Ramos (cell line): ENCODE data around the gene SLC4A4.

Source experiments
- in situ Hi-C: fragments of 300-500 bp; cut with MboI; formaldehyde crosslinking; loops from one replicate; pipeline ENCODE4 v1.14.3; 2022; ENCODE audit warnings: low sequenced_read_pairs; ENCODE audit not compliant: unreplicated experiment

SLC4A4 gene

DNA sequence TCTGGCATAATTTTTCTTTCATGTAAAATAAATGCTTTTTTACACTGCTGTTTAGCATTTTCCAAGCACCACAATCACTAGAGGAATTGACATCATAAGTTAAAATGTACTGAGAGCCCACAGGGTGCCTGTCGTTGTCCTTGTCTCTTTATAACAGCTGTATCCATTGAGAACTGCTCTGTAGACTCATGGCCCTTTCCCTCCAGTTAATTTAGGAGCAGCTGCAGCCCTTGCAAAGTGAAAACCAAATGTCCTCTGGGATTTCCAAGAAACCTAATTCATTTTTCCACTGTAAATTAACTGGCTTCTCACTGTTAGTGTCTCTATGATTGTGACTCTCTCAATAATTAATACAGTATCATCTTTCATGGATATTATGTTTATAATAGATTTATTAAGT, 185.9 kb downstream of the SLC4A4 start:
- in situ Hi-C loops: no loop called here

DNA sequence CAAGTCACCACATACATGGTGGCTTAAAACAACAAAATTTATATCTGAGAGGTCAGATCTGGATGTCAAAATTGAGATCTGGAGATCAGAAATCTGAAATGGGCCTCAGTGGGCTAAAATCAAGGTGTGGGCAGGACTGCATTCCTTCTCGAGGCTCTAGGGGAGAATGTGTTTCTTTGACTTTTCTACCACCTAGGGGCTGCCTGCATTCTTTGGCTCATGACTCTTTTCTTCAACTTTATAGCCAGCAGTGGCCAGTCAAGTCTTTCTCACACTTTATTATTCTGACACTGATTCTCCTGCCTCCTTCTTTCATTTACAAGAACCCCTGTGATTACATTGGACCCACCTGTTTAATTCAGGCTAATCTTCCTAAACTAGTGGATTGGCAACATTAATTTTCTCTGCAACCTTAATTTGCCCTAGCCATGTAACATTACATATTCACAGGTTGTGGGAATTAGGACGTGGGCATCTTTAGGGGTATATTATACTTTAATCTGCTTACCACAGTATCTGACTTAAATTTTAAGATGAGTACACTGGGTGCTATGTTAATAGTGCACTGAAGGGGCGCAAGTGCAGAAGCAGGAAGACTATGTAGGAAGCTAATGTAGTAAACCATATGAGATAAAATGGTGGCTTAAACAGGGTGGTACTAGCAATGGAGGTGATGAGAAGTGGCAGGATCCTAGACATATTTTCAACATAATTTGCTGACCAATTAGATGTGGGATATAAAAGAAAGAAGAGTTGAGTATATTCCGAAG, 188.0 kb downstream of the SLC4A4 start:
- in situ Hi-C loops: no loop called here

DNA sequence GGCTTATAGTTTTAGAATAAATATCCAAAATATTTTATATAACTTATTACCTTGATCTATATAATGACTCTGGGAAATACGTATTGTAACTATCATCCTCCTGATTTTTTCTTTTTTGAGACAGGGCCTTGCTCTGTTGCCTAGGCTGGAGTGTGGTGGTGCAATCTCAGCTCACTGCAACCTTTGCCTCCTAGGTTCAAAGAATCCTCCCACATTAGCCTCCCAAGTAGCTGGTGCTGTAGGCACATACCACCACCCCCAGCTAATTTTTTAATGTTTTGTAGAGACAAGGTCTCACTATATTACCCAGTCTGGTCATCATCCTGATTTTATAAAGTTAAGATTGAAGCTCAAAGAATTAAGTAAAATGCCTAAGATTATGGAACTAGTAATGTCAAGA, 193.6 kb downstream of the SLC4A4 start:
- in situ Hi-C loops: no loop called here

DNA sequence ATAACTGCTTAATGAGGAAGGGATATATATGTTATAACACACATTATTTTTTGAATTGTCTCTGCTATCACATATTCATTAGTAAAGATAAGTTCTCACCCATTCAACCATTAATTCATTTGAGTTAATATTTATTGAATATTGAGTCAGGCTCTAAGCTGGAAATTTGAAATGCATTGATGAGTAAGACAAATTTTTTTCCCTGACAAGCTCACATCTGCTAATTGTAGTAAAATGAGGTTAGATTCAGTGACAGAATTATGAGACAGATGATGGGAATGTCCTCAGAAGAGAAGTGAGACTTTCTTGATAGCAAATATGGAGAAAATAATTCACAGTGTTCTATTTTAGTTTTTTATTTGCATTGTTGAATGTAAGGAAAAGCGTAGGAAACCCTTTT, 194.3 kb downstream of the SLC4A4 start:
- in situ Hi-C loops: no loop called here

DNA sequence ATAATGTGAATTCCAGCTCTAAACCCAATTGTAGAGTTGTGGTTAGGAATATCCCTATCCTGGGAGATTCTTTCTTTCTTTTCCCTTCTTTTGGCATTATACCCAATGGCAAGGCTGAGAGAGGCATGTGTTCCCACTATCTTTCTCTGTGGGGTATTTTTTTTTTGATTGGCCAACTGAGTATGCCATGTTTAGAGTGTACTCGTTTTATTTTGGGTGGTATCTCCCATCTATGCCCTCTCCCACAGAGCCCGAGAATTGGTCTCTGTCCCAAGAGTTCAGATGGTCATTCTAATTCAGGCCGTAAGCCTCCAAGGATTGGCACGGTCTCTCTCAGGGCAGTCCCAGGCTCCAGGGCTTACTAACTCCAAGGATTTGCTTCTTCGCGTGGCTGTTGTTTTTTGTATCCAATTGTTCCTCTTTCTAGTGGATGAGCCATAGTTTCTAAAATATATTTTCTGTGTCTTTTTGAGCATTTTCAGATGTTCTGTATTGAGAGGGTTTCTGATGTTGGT, 198.8 kb downstream of the SLC4A4 start:
- in situ Hi-C loops: no loop called here

DNA sequence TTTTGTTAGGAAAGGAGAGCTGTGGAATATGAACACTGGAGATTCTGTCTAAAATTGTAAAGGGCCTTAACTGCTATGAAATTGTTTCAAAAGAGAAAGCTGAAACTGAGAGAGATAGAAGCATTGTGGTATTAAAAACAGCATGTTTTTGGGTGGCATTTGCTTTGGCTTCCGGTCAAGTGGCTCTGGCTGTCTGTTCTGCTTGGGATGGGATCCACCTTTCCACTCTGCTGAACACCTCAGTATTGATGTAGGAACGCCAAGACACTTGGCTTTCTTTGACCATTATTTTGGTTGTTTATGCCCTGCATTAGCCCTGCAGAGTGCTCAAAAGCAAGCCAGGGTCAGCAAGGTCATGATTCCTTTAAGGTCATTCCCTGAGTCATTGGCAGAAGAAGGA, 199.7 kb downstream of the SLC4A4 start:
- in situ Hi-C loops: no loop called here

DNA sequence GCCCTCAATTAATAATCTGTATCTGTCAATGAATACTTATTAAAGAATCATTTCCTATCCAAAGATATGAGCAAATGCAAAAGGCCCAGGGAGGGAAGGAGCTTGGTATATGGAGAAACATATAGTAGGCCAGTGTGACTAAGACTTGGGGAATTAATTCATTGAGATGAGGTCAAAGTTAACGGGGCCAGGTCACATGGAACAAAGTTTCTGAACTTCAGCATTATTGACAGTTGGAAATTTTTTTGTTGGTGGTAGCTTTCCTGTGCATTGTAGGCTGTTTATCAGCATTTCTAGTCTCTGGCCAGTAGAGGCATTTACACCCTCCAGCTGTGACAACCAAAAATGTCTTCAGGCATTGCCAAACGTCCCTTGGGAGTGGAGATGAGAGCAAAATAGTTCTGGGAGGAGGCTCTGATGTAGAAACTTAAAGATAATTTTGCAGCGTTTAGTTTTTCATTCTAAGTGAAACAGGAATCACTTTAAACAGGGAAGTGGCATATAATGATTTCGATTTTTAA, 202.0 kb downstream of the SLC4A4 start:
- in situ Hi-C loops: no loop called here

DNA sequence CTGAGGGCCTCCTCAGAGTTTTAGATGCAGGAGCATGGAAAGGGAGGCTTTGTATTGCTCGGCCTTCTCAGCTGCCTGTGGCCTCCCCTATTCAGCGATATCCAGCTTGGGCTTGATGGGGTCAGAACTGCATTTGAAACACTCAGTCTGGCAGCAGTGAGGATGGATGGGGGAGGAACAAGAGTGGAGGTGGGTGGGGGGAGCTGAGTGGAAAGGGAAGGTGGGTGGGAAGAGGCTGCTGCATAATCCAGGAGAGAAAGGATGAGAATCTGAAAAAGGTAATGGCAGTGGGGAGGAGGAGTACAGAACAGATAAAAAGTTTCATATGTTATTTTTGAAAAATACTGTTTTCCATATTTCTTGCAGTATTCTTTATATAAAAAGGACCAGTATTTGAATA, 202.7 kb downstream of the SLC4A4 start:
- in situ Hi-C loops: no loop called here

DNA sequence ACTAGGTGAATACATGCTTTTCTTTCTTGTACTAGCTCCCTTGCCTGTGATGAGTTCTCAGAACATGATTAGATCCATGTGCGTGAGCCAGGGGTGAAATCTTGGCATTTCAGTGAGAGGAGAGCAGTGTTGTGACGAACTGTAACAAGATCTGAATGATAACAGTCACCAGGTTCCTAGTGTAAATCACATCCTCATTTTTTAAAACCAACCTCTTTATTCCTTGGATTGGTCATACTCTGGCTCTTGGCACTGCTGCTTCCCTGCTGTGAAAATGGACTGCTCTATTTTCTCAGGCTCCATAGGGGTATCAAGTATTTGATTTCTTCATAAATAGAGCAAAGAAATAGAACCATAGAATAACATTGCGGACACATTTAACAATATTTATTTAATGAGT, 206.3 kb downstream of the SLC4A4 start:
- in situ Hi-C loops: no loop called here

DNA sequence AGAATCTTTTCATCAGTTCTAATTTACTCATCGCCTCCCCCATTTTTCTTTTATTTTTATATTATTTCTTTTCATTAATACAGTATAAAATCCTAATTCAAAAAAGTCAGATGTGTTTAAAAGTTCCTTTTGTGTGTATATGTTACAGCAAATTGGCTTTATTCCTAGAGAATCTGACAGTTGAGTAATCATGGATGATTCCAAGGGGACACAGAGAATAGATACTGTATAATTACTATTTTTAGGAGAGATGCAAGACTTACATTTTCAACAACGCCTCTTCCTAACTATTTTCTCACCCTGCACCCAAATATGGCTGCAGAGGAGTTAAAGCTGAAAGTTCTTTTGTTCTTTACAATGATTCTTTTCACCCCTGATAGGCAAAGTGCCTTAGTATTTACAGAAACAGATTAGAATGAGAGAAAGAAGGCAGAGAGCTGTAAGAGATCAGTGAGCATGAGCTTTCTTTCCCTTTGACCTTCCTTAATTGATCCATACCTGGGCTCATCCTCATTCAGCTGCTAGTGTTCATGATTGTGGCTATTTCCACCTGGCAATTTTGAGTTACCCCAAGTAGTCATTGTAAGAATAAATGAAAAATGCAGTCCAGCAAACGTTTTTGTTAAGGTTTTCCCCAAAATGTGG, 210.8 kb downstream of the SLC4A4 start:
- in situ Hi-C loops: no loop called here

DNA sequence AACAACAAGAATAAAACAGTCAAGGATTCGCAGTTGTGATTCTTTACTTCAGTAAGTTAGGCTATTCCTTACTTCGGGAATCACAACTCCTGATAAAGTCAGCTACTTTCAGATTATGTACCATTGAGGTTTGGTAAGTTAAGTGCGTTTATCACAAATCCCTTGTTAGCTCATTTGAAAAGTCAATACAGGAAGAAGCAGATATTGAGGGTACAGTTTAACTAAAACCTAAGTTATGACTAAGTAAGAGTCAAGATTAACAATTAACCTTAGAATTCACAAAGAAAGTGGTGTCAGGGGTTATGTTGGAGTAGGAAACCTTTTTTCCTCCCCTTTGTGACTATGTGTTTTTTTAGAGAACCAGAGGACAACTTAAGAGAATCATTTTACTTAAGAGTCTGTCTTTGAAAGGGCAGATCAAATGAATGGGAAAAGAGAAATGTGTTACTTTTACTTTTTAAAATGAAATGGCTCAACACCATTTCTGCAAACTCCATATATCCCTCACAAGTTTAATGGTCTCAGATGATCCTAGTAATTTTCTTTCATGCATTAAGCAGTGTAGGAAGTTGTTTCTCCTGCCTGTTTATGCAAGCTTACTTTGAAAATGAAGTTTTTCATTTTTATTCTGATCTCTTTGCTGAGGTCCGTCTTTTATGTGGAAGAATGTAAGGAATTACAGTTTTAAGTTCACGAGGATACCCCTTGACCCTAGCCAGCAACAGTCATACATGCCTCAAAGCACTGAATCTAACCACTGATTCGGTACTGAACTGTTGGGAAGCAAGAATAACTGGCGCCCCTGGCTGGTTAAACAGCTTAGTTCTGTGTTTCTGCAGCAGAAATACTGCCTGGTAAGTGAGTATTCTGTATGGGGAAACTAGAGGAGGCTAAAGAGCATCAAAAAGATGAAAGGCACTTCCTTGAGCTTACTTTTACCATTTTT, 211.7 kb downstream of the SLC4A4 start:
- in situ Hi-C loops: no loop called here

DNA sequence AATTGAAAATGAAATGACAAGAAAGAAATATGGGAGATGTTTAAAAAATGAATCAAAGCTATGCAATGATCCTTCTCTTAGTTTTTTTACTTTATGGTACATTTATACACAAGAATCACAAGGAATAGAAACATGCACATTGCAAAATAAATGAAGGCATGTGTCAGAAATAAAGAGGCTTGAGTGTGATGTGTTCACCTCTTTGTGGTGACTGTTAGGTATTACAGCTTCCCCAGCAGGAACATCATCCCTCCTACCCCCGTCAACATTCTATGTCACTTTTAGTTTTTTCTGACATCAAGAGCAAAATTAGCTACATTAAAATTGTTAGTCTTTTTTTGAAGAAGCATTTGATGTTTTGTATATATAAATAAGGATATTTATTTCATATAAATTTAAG, 214.8 kb downstream of the SLC4A4 start:
- in situ Hi-C loops: no loop called here

DNA sequence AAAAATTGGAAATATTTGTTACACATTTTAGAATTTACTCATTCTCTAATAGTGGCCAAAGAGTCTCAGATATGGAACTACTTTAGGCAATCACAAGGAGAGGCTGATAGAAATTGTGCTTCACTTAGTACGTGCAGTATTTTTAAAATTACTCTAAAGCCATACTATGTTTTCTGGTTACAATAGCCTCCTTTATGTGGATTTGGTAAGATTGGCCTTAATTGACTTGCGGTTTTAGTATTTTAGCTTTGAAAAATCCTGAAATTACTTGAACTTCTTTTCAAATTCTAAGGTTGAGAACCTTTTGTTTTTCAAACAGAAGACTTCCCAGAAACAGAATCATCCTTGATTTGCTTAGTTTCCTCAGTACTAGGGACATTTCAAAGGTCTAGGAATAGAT, 215.2 kb downstream of the SLC4A4 start:
- in situ Hi-C loops: no loop called here

DNA sequence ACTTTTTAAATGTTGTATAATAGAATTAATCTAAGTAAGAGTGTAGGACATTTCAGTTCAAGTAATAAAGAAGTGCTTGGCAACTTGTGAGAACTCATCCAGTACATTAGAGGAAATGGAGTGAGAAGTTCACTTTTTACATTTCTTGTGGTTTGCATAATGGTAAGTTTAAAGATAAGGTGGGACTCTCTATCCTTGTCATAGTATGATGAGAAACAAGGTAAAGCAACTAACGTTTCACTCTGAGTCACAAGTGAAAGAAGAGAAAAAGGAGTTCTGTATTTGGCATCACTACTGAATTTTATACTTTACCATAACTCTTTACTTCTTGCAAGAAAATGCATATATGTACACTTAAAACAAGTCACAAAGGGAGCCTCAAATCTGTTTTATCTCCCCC, 219.4 kb downstream of the SLC4A4 start:
- in situ Hi-C loops: no loop called here

DNA sequence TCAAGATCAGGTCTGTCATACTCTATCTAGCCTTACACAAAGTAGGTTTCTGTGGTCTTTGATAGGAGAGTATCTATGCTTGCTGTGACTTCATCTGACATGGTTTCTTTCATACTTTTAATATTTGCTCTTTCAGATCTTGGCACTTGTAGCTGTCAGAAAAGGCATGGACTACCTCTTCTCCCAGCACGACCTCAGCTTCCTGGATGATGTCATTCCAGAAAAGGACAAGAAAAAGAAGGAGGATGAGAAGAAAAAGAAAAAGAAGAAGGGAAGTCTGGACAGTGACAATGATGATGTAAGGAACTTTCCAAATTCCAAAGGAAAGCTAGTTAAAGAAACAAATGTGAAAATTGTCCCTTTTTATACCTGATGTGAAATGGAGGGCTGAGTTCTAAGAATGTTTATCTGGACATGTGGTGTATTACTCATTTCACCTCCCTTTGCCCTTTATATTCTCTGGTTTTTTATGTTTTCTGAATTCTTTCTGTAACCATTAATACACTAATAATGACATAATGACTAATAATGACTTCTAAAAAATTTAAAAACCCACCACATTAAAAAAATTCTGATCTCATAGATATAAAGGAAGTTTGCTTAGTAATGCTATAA, 221.2 kb downstream of the SLC4A4 start:
- in situ Hi-C loops: no loop called here

DNA sequence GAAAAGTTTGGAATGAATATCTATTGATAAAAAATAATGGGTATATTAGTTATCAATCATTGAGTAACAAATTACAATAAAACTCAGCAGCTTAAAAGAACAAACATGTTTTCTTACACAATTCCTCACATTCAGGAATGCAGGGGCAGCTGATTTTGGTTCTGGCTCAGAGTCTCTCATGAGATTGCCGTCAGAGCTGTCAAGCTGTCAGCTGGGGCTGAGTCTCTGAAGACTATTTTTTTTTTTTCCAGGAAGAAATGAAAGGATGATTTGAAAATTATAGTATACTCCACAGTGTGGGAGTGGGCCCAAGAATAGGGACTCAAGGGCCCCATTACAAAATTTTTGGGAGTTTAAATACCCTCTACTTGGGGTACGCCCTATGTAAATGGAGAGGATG, 226.0 kb downstream of the SLC4A4 start:
- in situ Hi-C loops: no loop called here

DNA sequence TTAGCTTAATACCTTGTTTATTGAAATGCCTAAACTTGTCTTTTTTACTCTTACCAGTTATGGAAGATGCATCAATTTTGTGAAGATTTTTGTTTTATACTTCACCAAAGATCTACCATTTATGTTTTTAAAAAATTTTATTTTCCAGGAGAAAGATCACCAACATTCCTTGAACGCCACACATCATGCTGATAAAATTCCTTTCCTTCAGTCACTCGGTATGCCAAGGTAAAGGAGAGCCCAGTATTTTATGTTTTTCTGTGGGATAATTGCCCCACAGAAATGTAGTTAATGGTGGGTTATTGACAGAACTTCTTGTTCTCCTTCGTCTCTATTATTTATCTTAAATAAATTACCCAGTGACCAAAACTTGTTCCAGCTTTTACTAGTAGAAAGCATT, 228.0 kb downstream of the SLC4A4 start:
- in situ Hi-C loops: no loop called here

DNA sequence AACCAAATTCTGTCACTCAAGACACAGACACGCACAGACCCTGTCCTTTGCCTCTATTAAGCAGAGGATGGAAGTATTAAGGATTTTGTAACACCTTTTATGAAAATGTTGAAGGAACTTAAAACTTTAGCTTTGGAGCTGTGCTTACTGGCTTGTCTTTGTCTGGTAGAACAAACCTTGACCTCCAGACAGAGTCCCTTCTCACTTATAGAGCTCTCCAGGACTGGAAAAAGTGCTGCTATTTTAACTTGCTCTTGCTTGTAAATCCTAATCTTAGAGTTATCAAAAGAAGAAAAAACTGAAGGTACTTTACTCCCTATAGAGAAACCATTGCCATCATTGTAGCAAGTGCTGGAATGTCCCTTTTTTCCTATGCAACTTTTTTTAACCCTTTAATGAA, 229.3 kb downstream of the SLC4A4 start:
- in situ Hi-C loops: no loop called here

DNA sequence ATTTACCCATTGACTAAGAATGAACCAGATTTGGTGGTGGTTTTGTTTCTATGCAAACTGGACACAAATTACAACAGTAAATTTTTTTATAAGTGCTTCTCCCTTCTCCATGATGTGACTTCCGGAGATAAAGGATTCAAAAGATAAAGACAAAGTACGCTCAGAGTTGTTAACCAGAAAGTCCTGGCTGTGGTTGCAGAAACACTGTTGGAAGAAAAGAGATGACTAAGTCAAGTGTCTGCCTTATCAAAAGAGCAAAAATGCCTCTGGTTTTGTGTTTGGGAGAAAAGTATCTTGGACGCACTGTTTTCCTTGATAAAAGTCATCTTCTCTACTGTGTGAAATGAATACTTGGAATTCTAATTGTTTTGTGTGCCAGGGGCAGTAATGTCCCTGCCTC, 231.7 kb downstream of the SLC4A4 start:
- in situ Hi-C loops: no loop called here

DNA sequence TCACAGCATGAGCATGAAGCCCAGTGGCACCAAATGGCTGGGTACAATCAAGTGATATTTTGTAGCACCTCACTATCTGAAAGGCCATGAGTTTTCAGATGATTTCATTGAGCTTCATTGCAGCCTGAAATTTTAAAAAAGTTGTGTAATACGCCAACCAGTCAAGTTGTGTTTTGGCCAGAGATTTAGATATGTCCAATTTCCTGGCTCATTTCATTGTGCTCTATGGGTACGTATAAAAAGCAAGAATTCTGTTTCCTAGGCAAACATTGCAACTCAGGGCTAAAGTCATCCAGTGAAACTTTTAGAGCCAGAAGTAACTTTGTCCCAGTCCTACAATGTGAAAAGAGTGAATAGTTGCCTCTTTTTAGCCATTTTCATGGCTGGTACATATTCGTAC, 232.5 kb downstream of the SLC4A4 start:
- in situ Hi-C loops: no loop called here
